Stomach (tissue), 4 donors: ENCODE results near the gene XPOT.

ENCODE experiments used
- CTCF ChIP-seq, 7 experiments: fragments of 450-650 bp in 4 of 7; fragments of 200-600 bp in 3 of 7; sonication (generic) in 3 of 7; IDR thresholded peaks; one replicate each; pipeline ENCODE4 v1.5.1; 2016 to 2019; ENCODE audit warnings: antibody characterized with exemption in 7 of 7, control low read depth in 2 of 7, mild to moderate bottlenecking in 1 of 7
- POLR2A ChIP-seq, 4 donors: fragments of 450-650 bp; IDR thresholded peaks; one replicate each; pipeline ENCODE4 v1.6.1; 2016; ENCODE audit warnings: antibody characterized with exemption in 4 of 4, control low read depth in 2 of 4, mild to moderate bottlenecking in 1 of 4, moderate library complexity in 1 of 4

GRCh38 chr12:64497484-64497883, 93.3 kb downstream of the XPOT start:
- TF ChIP-seq POLR2A (IDR thresholded peaks at IDR 0.05) = no peak
- no peak for TF ChIP-seq CTCF (IDR thresholded peaks at IDR 0.05)
